ENCODE measurements around the gene LRRC55.

LRRC55 gene

DNA sequence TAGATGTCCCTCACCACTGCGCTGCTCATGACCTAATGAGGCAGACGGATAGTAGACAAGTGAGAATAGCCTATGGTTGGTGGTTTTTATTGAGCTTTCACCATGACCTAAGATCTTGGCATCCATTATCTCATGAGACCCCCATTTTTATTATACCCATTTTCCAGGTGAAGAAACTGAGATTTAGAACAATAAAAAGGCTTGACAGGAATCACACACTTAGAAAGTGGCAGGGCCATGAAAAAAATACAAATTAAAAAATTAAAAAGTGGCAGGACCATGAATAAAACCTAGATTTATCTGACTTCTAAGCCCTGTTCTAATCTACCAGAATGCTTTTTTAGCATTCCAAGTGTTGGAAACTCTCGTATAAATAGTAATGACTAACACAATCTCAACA, 1.1 kb downstream of the LRRC55 start:
- H3K4me3 ChIP-seq (ENCODE audit: severe bottlenecking) = no peak overlapping the region
- TF ChIP-seq, protein P1, sequence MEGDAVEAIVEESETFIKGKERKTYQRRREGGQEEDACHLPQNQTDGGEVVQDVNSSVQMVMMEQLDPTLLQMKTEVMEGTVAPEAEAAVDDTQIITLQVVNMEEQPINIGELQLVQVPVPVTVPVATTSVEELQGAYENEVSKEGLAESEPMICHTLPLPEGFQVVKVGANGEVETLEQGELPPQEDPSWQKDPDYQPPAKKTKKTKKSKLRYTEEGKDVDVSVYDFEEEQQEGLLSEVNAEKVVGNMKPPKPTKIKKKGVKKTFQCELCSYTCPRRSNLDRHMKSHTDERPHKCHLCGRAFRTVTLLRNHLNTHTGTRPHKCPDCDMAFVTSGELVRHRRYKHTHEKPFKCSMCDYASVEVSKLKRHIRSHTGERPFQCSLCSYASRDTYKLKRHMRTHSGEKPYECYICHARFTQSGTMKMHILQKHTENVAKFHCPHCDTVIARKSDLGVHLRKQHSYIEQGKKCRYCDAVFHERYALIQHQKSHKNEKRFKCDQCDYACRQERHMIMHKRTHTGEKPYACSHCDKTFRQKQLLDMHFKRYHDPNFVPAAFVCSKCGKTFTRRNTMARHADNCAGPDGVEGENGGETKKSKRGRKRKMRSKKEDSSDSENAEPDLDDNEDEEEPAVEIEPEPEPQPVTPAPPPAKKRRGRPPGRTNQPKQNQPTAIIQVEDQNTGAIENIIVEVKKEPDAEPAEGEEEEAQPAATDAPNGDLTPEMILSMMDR (IDR thresholded peaks at IDR 0.05; ENCODE audit: poor library complexity, severe bottlenecking) = no peak
- H3K27ac ChIP-seq (ENCODE audit: poor library complexity, severe bottlenecking) = no peak overlapping the region
- peaks cover 4% of the 10 kb centered on the region for H3K27me3 ChIP-seq (ENCODE audit: insufficient read depth, poor library complexity, severe bottlenecking)
- no peaks in the 10 kb centered on the region for H3K9me3 ChIP-seq (ENCODE audit: severe bottlenecking)
- H3K4me1 ChIP-seq (ENCODE audit: insufficient read depth, poor library complexity, severe bottlenecking) = no peaks in the 10 kb centered on the region
- DNase-seq (ENCODE audit: low spot score) (no peak), ATAC-seq (ENCODE audit: low read depth) (no peak)
- H3K36me3 ChIP-seq (ENCODE audit: low read depth) = no peaks in the 10 kb centered on the region

DNA sequence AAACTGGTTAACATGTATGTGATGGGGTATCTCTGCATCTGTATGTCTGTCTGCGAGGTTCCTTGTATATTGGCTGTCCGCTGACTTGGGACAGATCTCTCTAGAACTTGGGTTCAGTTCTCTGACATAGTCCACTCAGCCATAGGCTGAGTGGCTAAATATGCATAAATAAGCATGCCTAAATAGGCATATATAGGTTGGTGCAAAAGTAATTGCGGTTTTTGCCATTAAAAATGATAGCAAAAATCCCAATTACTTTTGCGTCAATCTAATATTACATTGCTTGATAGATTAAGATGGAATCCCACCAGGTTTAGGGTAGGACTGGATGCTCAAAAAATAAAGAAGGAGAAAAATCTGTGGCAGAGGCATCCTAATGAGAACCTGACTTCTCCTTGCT, 8.8 kb downstream of the LRRC55 start:
- no peaks in the 10 kb centered on the region for H3K36me3 ChIP-seq (ENCODE audit: low read depth)
- ATAC-seq (ENCODE audit: low read depth) = no peak
- TF ChIP-seq, protein P1 (IDR thresholded peaks at IDR 0.05; ENCODE audit: poor library complexity, severe bottlenecking) = no peak

DNA sequence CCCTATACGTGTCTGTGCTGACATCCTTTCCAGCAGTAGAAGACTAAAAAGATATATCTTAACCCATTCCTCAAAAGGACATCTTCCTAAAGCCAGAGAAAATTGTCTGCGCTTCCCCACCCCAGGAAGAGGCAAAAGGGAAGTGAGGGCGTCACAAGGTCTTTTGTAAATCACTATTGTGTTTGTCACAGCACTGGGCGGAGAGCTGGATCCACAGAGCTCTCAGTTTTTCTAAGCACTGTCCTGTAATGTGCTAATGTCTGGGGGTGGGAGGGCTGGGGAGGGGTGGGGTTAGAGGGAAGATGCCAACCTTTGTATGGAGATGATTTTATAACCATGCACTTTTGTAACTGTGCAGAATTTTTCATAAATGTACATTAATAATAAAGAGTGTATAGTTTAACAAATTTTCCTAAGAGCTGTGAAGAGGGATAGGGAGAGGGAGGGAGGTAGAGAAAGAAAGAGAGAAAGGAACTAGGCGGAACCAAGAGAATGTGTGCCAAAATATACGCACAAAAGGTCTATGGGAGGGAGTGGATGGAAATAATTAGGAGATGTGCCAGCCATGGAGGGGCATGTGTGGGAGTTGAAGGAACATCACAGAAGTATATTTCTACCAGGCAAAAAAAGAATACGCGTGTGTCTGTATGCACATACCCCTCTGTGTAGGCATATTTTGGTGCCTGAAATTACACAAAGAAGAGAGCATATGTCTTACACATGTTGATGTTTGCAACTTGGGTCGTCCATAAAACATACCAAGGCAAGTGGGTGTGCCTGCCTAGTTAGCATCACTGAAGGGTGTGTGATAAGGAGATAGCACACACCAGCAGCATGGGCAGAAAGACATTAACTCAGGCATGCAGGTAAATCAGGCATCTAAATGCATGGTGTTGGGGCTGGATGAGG, 9.8 kb downstream of the LRRC55 start:
- TF ChIP-seq, protein P1 (IDR thresholded peaks at IDR 0.05; ENCODE audit: poor library complexity, severe bottlenecking) = no peak
- Histone ChIP-seq H3K27ac (ENCODE audit: poor library complexity, severe bottlenecking) (no peak overlapping the region), H3K27me3 (ENCODE audit: insufficient read depth, poor library complexity, severe bottlenecking) (peaks cover 4% of the 10 kb centered on the region), H3K4me3 (ENCODE audit: severe bottlenecking) (no peak overlapping the region), H3K36me3 (ENCODE audit: low read depth) (no peaks in the 10 kb centered on the region), H3K4me1 (ENCODE audit: insufficient read depth, poor library complexity, severe bottlenecking) (no peaks in the 10 kb centered on the region), H3K9me3 (ENCODE audit: severe bottlenecking) (no peaks in the 10 kb centered on the region)
- DNase-seq (ENCODE audit: low spot score) (no peak), ATAC-seq (ENCODE audit: low read depth) (no peak)

More for the DNA sequence above, 8.8 kb downstream of the LRRC55 start:
- DNase-seq (ENCODE audit: low spot score) = no peak
- no peaks in the 10 kb centered on the region for H3K4me1 ChIP-seq (ENCODE audit: insufficient read depth, poor library complexity, severe bottlenecking)
- no peak overlapping the region for H3K27ac ChIP-seq (ENCODE audit: poor library complexity, severe bottlenecking)
- no peaks in the 10 kb centered on the region for H3K9me3 ChIP-seq (ENCODE audit: severe bottlenecking)
- no peak overlapping the region for H3K4me3 ChIP-seq (ENCODE audit: severe bottlenecking)
- peaks cover 4% of the 10 kb centered on the region for H3K27me3 ChIP-seq (ENCODE audit: insufficient read depth, poor library complexity, severe bottlenecking)

DNA sequence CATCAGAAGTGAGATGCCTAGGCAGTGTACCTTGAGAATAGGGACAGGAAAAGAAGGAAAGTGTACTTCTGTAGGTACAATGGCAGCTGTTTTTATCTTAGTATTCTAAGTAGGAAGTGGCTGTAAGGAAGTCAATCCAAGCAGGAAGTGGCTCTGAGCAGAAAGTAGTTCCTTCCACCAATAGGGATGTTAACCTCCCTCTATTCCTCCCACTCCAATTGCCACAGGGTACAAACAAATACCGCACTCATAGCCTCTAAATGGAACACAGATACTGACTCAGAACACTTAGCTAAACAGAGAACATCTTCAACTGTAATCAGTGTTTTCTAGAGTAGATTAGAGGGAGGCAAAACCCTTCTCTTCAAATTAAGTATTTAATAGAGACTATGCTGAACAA, 10.6 kb downstream of the LRRC55 start:
- H3K4me1 ChIP-seq (ENCODE audit: insufficient read depth, poor library complexity, severe bottlenecking) = no peaks in the 10 kb centered on the region
- no peak overlapping the region for H3K27ac ChIP-seq (ENCODE audit: poor library complexity, severe bottlenecking)
- H3K4me3 ChIP-seq (ENCODE audit: severe bottlenecking) = no peak overlapping the region
- peaks cover 4% of the 10 kb centered on the region for H3K27me3 ChIP-seq (ENCODE audit: insufficient read depth, poor library complexity, severe bottlenecking)
- ATAC-seq (ENCODE audit: low read depth) (no peak), DNase-seq (ENCODE audit: low spot score) (no peak)
- no peaks in the 10 kb centered on the region for H3K36me3 ChIP-seq (ENCODE audit: low read depth)
- H3K9me3 ChIP-seq (ENCODE audit: severe bottlenecking) = no peaks in the 10 kb centered on the region
- TF ChIP-seq, protein P1 (IDR thresholded peaks at IDR 0.05; ENCODE audit: poor library complexity, severe bottlenecking) = no peak

DNA sequence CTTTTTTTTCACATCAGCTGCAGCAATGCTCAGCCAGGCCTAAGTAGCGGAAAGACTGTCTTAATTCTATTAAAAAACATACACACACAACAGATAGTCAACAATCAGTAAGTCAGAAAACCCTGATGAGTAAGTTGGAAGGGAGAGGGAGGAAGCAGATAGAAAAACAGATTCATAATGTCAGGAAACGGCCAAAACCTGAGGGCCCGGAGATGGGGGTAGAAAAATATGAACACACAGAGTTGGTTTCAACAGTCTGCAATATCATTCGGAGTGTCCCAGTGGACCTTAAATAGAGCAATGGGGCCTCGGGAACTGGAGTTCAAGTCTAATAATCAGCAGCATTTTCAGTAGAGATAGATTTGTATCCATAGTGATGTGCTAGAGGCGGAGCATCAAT, 14.8 kb downstream of the LRRC55 start:
- Histone ChIP-seq H3K27ac (ENCODE audit: poor library complexity, severe bottlenecking) (no peak overlapping the region), H3K27me3 (ENCODE audit: insufficient read depth, poor library complexity, severe bottlenecking) (peaks cover 4% of the 10 kb centered on the region), H3K4me3 (ENCODE audit: severe bottlenecking) (no peak overlapping the region), H3K4me1 (ENCODE audit: insufficient read depth, poor library complexity, severe bottlenecking) (no peaks in the 10 kb centered on the region), H3K9me3 (ENCODE audit: severe bottlenecking) (no peaks in the 10 kb centered on the region), H3K36me3 (ENCODE audit: low read depth) (no peaks in the 10 kb centered on the region)
- no peak for ATAC-seq (ENCODE audit: low read depth)
- TF ChIP-seq, protein P1 (IDR thresholded peaks at IDR 0.05; ENCODE audit: poor library complexity, severe bottlenecking) = no peak
- no peak for DNase-seq (ENCODE audit: low spot score)
